Left lung (tissue), 10 donors: ENCODE data around the gene COA3. TPM values are rescaled to one million over a fixed set of nuclear protein-coding genes. Genes with fewer than 3 reads are reported as not detected.

ENCODE experiments used
- ATAC-seq: fragments of 200-7000 bp; cut with Tn5 transposase; one replicate; pipeline ENCODE4 v1.9.1; 2020; ENCODE audit warnings: moderate library complexity
- DNase-seq, 4 donors: peaks; one replicate each; pipeline ENCODE4 v3.0.0-alpha.2; 2013 to 2020
- H3K27ac ChIP-seq, 2 donors: fragments of 200-600 bp; sonication (generic) in 1 of 2; one replicate each; pipeline versions ENCODE4 v1.5.0 to v1.8.0; 2020 to 2021
- H3K27me3 ChIP-seq, 2 donors: fragments of 200-600 bp; sonication (generic) in 1 of 2; one replicate each; pipeline versions ENCODE4 v1.5.0 to v1.8.0; 2020 to 2021
- H3K36me3 ChIP-seq, 2 donors: fragments of 200-600 bp; sonication (generic) in 1 of 2; one replicate each; pipeline versions ENCODE4 v1.5.0 to v1.8.0; 2020 to 2021
- H3K4me1 ChIP-seq, 2 donors: fragments of 200-600 bp; one replicate each; pipeline ENCODE4 v1.8.0; 2021
- H3K4me3 ChIP-seq, 2 donors: fragments of 200-600 bp; sonication (generic) in 1 of 2; one replicate each; pipeline versions ENCODE4 v1.5.0 to v1.8.0; 2020 to 2021; ENCODE audit warnings: mild to moderate bottlenecking in 1 of 2
- H3K9me3 ChIP-seq, 2 donors: fragments of 200-600 bp; sonication (generic) in 1 of 2; one replicate each; pipeline versions ENCODE4 v1.5.0 to v1.8.0; 2020 to 2021
- intact Hi-C, 2 donors: fragments of 100-400 bp; cut with DNase I; formaldehyde crosslinking; loops; one replicate each; pipeline versions ENCODE4 v1.11.2 to v1.14.2; 2022
- polyA plus RNA-seq, 6 donors: library from polyadenylated mRNA; unstranded; fragments of 120-200 nt; gene quantifications; one replicate each; pipeline ENCODE4 v1.2.1, GENCODE V29; 2013; ENCODE audit not compliant: insufficient read length in 6 of 6
- total RNA-seq, 2 donors: library from RNA; stranded (reverse); fragmentation: NEBNext Ultra II Directional; extraction: Animal tissue kit (Norgen Biotek cat#: 25700); gene quantifications; one replicate each; pipeline ENCODE4 v1.2.1, GENCODE V29; 2021
- TF ChIP-seq, protein P1 (sequence below), 2 donors: fragments of 200-600 bp; sonication (generic) in 1 of 2; IDR thresholded peaks; one replicate each; pipeline versions ENCODE4 v1.5.0 to v1.8.0; 2021; ENCODE audit warnings: antibody characterized with exemption in 2 of 2
- donor health status: DM: no; HTN: yes; CAD: no.
- donor health status: DM: no; HTN: no; CAD: no.

Gene COA3
- total and polyA plus RNA-seq, 8 donors: 59.1 to 96.2 (median 89.3) TPM

DNA sequence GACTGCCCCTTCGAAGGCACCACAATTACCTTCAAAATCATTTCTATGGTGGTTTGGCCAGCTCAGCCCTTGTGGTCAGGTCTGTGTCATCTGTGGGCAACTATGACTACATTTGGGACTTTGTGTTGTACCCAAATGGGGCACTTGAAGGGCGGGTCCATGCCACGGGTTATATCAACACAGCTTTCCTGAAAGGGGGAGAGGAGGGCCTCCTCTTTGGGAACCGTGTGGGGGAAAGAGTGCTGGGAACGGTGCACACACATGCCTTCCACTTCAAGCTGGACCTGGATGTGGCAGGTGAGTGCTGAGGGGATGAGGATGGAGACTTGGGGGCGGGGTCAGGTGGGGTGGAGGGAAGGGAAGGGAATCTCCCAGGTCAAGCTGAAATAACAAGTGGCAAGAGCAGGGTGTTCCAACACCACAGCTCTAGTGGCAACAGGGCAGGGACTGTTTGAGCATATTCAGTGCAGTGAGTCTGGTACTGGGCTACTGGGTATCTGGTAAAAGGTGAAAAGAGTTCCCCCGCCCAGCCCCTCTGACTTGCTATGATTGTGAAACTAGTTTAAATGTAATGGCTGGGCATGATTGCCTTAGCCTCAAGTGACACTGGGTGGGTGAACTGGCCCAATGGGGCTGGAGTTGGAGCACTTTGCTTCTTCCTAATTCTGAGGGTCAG, 47.6 kb upstream of the COA3 start:
- Histone ChIP-seq H3K27me3 (no peaks in the 10 kb centered on the region), H3K27ac (peak overlapping the region in 1 of 2 donors; percentile 59), H3K4me1 (peaks cover 0 to 61% of the 10 kb centered on the region in 2 donors), H3K4me3 (no peak overlapping the region), H3K36me3 (peaks cover 0 to 49% of the 10 kb centered on the region in 2 donors), H3K9me3 (no peaks in the 10 kb centered on the region)
- TF ChIP-seq, protein P1, sequence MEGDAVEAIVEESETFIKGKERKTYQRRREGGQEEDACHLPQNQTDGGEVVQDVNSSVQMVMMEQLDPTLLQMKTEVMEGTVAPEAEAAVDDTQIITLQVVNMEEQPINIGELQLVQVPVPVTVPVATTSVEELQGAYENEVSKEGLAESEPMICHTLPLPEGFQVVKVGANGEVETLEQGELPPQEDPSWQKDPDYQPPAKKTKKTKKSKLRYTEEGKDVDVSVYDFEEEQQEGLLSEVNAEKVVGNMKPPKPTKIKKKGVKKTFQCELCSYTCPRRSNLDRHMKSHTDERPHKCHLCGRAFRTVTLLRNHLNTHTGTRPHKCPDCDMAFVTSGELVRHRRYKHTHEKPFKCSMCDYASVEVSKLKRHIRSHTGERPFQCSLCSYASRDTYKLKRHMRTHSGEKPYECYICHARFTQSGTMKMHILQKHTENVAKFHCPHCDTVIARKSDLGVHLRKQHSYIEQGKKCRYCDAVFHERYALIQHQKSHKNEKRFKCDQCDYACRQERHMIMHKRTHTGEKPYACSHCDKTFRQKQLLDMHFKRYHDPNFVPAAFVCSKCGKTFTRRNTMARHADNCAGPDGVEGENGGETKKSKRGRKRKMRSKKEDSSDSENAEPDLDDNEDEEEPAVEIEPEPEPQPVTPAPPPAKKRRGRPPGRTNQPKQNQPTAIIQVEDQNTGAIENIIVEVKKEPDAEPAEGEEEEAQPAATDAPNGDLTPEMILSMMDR (IDR thresholded peaks at IDR 0.05): no peak
- ATAC-seq (peak; percentile 27), DNase-seq (no peak)
- intact Hi-C loops: loop anchor here (5.0 to 10.0 kb wide), 2 partner anchors 81 to 89 kb away; no protein-coding TSS in a partner anchor

GRCh38 chr17:42845556-42845917, 47.0 kb upstream of the COA3 start:
- Histone ChIP-seq H3K27ac (peak overlapping the region in 1 of 2 donors; percentile 59), H3K4me3 (no peak overlapping the region), H3K9me3 (no peaks in the 10 kb centered on the region), H3K36me3 (peaks cover 1 to 54% of the 10 kb centered on the region in 2 donors), H3K4me1 (peaks cover 0 to 61% of the 10 kb centered on the region in 2 donors), H3K27me3 (no peaks in the 10 kb centered on the region)
- no peak for ATAC-seq
- TF ChIP-seq, protein P1 (IDR thresholded peaks at IDR 0.05): no peak
- no peak for DNase-seq
- intact Hi-C loops: loop anchor here (5.0 to 10.0 kb wide), 2 partner anchors 82 to 89 kb away; no protein-coding TSS in a partner anchor

GRCh38 chr17:42844761-42845555, 46.5 kb upstream of the COA3 start:
- Histone ChIP-seq H3K4me1 (peaks cover 0 to 61% of the 10 kb centered on the region in 2 donors), H3K4me3 (no peak overlapping the region), H3K36me3 (peaks cover 7 to 60% of the 10 kb centered on the region in 2 donors), H3K9me3 (no peaks in the 10 kb centered on the region), H3K27me3 (no peaks in the 10 kb centered on the region), H3K27ac (no peak overlapping the region)
- DNase-seq: no peak
- intact Hi-C loops: loop anchor here (5.0 to 10.0 kb wide), 2 partner anchors 82 to 90 kb away; no protein-coding TSS in a partner anchor
- ATAC-seq: no peak
- TF ChIP-seq, protein P1 (IDR thresholded peaks at IDR 0.05): no peak

- peak within 1 kb of the TSS; percentile 1 to 7 for H3K27ac ChIP-seq
- no peak for ATAC-seq
- intact Hi-C loops: loop anchor here in 1 of 2 donors (10.0 kb wide), 1 partner anchor 91 kb away; no protein-coding TSS in a partner anchor
Observed at GRCh38 chr17:42844271-42844670, 45.8 kb upstream of the COA3 start, which contains the start of gene AOC2. Gene AOC2 (plus strand): TSS chr17:42844580. CDS start chr17:42844627, 47 bp downstream.

More at GRCh38 chr17:42844271-42844670, 45.8 kb upstream of the COA3 start, which contains the start of gene AOC2:
- H3K9me3 ChIP-seq: no peaks in the 10 kb centered on the region
- peaks cover 0 to 61% of the 10 kb centered on the region in 2 donors for H3K4me1 ChIP-seq
- H3K27me3 ChIP-seq: no peaks in the 10 kb centered on the region
- H3K36me3 ChIP-seq: peaks cover 8 to 67% of the 10 kb centered on the region in 2 donors
- no peak for DNase-seq
- H3K4me3 ChIP-seq: no peak within 1 kb of the TSS
- TF ChIP-seq, protein P1 (IDR thresholded peaks at IDR 0.05): no peak
